GM23338 (cell line): ENCODE measurements around the gene PACSIN1. TPM values are rescaled to one million over a fixed set of nuclear protein-coding genes. Genes with fewer than 3 reads are reported as not detected.

Source experiments
- ATAC-seq: fragments of 200-7000 bp; cut with Tn5 transposase; 3 replicates; pipeline ENCODE4 v1.9.1; 2020
- DNase-seq: peaks from one replicate; pipeline ENCODE4 v3.0.0-alpha.2; 2015; ENCODE audit warnings: low spot score
- H2AFZ ChIP-seq: fragments of 200-600 bp; sonication (generic); 2 replicates; pipeline ENCODE4 v1.8.0; 2016; ENCODE audit warnings: antibody characterized with exemption, mild to moderate bottlenecking, moderate library complexity
- H3F3A ChIP-seq: fragments of 200-600 bp; sonication (generic); replicated peaks from 2 replicates; pipeline ENCODE4 v1.8.0; 2017; ENCODE audit warnings: antibody characterized with exemption, mixed run types, low read depth
- H3K27ac ChIP-seq: fragments of 200-600 bp; sonication (generic); 2 replicates; pipeline ENCODE4 v1.6.1; 2016; ENCODE audit warnings: low read depth
- H3K27me3 ChIP-seq: fragments of 200-600 bp; sonication (generic); 2 replicates; pipeline ENCODE4 v1.8.0; 2016; ENCODE audit warnings: mild to moderate bottlenecking, mixed run types, moderate library complexity; ENCODE audit not compliant: insufficient read depth
- H3K36me3 ChIP-seq: fragments of 200-600 bp; sonication (generic); 2 replicates; pipeline ENCODE4 v1.8.0; 2016; ENCODE audit warnings: mild to moderate bottlenecking; ENCODE audit not compliant: insufficient read depth
- H3K4me1 ChIP-seq: fragments of 200-600 bp; sonication (generic); 2 replicates; pipeline ENCODE4 v1.8.0; 2016; ENCODE audit warnings: mild to moderate bottlenecking, moderate library complexity; ENCODE audit not compliant: insufficient read depth
- H3K4me2 ChIP-seq: fragments of 200-600 bp; sonication (generic); 2 replicates; pipeline ENCODE4 v1.7.1; 2017; ENCODE audit warnings: mixed run types
- H3K4me3 ChIP-seq: fragments of 200-600 bp; sonication (generic); 2 replicates; pipeline ENCODE4 v1.6.1; 2016; ENCODE audit warnings: mixed run types
- H3K79me2 ChIP-seq: fragments of 200-600 bp; sonication (generic); replicated peaks from 2 replicates; pipeline ENCODE4 v1.8.0; 2017; ENCODE audit warnings: mild to moderate bottlenecking; ENCODE audit not compliant: insufficient read depth
- H3K9me2 ChIP-seq: fragments of 200-600 bp; sonication (generic); 2 replicates; pipeline ENCODE4 v1.8.0; 2017; ENCODE audit not compliant: insufficient read depth
- H4K20me1 ChIP-seq: fragments of 200-600 bp; sonication (generic); replicated peaks from 2 replicates; pipeline ENCODE4 v1.8.0; 2017; ENCODE audit warnings: mild to moderate bottlenecking; ENCODE audit not compliant: insufficient read depth
- H3K27ac Mint-ChIP-seq: 2 replicates; pipeline ENCODE4 v1.8.0; 2020; ENCODE audit warnings: inconsistent platforms, mild to moderate bottlenecking, moderate library complexity, mixed read lengths
- H3K27me3 Mint-ChIP-seq: 3 replicates; pipeline ENCODE4 v1.8.0; 2022; ENCODE audit warnings: low read depth, mild to moderate bottlenecking, moderate library complexity, mixed read lengths, inconsistent platforms; ENCODE audit not compliant: insufficient read depth, poor library complexity
- H3K36me3 Mint-ChIP-seq: 3 replicates; pipeline ENCODE4 v1.8.0; 2021; ENCODE audit warnings: low read depth, mild to moderate bottlenecking, inconsistent platforms, moderate library complexity, mixed read lengths
- H3K4me1 Mint-ChIP-seq: 3 replicates; pipeline ENCODE4 v1.8.0; 2020; ENCODE audit warnings: mild to moderate bottlenecking, inconsistent platforms, mixed read lengths
- H3K4me3 Mint-ChIP-seq: 3 replicates; pipeline ENCODE4 v1.8.0; 2021; ENCODE audit warnings: moderate library complexity, mild to moderate bottlenecking, inconsistent platforms, mixed read lengths
- H3K9me3 Mint-ChIP-seq: 3 replicates; pipeline ENCODE4 v1.8.0; 2020; ENCODE audit warnings: moderate library complexity, mild to moderate bottlenecking, inconsistent platforms, mixed read lengths
- CREB1 ChIP-seq: fragments of 250-450 bp; sonication (Bioruptor Pico); IDR thresholded peaks from 2 replicates; pipeline ENCODE4 v1.5.0; 2020; ENCODE audit warnings: low read depth, mild to moderate bottlenecking, moderate library complexity
- ETS1 ChIP-seq: IDR thresholded peaks from 2 replicates; pipeline ENCODE4 v1.6.1; 2016; ENCODE audit warnings: antibody characterized with exemption
- EZH2 ChIP-seq: fragments of 200-600 bp; sonication (generic); IDR thresholded peaks from one replicate; pipeline ENCODE4 v1.8.0; 2017; ENCODE audit warnings: antibody characterized with exemption, mild to moderate bottlenecking, low read depth; ENCODE audit not compliant: unreplicated experiment
- EZH2phosphoT487 ChIP-seq: fragments of 200-600 bp; sonication (generic); IDR thresholded peaks from one replicate; pipeline ENCODE4 v1.8.1; 2018; ENCODE audit warnings: antibody characterized with exemption; ENCODE audit not compliant: unreplicated experiment
- POLR2AphosphoS5 ChIP-seq: IDR thresholded peaks from 2 replicates; pipeline ENCODE4 v1.6.1; 2016; ENCODE audit warnings: antibody characterized with exemption, low read depth
- STAT1 ChIP-seq: IDR thresholded peaks from one replicate; pipeline ENCODE4 v1.6.1; 2016; ENCODE audit warnings: antibody characterized with exemption; ENCODE audit not compliant: unreplicated experiment
- ZNF331 ChIP-seq: fragments of 250-450 bp; sonication (Bioruptor Pico); IDR thresholded peaks from 2 replicates; pipeline ENCODE4 v1.5.0; 2020; ENCODE audit warnings: low read depth, mild to moderate bottlenecking, moderate library complexity
- polyA plus RNA-seq: library from polyadenylated mRNA; unstranded; fragments of >200 nt; fragmentation: Nextera tagmentation; extraction: Ambion mirVana; gene quantifications from 2 replicates; pipeline ENCODE4 v1.2.1, GENCODE V29; 2016
- total RNA-seq: library from RNA; depleted of rRNA; stranded (reverse); fragments of >200 nt; shearing (Covaris generic); gene quantifications from 2 replicates; pipeline ENCODE4 v1.2.3, GENCODE V29; 2014
- TF ChIP-seq, protein P1 (sequence below), 2 experiments: fragments of 200-600 bp in 1 of 2; sonication (generic) in 1 of 2; conservative IDR thresholded peaks; 2 replicates each; pipeline versions ENCODE4 v1.5.1 to v1.6.1; 2016 to 2017; ENCODE audit warnings: antibody characterized with exemption in 2 of 2, low read depth in 2 of 2, mild to moderate bottlenecking in 2 of 2, moderate library complexity in 1 of 2
- TF ChIP-seq, protein P2 (sequence below): IDR thresholded peaks from one replicate; pipeline ENCODE4 v1.6.1; 2018; ENCODE audit warnings: antibody characterized with exemption; ENCODE audit not compliant: unreplicated experiment

PACSIN1 gene
- total and polyA plus RNA-seq, 2 experiments from 2014 or later, result 5.2 to 8.7 TPM

- Mint-ChIP-seq H3K4me1 (peaks cover 22% of the 10 kb centered on the region), H3K9me3 (no peaks in the 10 kb centered on the region), H3K36me3 (no peaks in the 10 kb centered on the region; the same call in 2 of the 3 replicates), H3K4me3 (no peak overlapping the region), H3K27ac (no peak overlapping the region), H3K27me3 (peaks cover 14% of the 10 kb centered on the region)
- no peaks in the 10 kb centered on the region for H3K36me3 ChIP-seq
- no peaks in the 10 kb centered on the region; the same call in 1 of the 2 replicates for H3F3A ChIP-seq
- no peak overlapping the region for H3K27ac ChIP-seq
- H2AFZ ChIP-seq, result no peak overlapping the region
- no peaks in the 10 kb centered on the region for H4K20me1 ChIP-seq
- no peak overlapping the region for H3K4me2 ChIP-seq
- TF ChIP-seq ZNF331 (CRISPR knock-in tag), result no peak
- TF ChIP-seq, protein P1, sequence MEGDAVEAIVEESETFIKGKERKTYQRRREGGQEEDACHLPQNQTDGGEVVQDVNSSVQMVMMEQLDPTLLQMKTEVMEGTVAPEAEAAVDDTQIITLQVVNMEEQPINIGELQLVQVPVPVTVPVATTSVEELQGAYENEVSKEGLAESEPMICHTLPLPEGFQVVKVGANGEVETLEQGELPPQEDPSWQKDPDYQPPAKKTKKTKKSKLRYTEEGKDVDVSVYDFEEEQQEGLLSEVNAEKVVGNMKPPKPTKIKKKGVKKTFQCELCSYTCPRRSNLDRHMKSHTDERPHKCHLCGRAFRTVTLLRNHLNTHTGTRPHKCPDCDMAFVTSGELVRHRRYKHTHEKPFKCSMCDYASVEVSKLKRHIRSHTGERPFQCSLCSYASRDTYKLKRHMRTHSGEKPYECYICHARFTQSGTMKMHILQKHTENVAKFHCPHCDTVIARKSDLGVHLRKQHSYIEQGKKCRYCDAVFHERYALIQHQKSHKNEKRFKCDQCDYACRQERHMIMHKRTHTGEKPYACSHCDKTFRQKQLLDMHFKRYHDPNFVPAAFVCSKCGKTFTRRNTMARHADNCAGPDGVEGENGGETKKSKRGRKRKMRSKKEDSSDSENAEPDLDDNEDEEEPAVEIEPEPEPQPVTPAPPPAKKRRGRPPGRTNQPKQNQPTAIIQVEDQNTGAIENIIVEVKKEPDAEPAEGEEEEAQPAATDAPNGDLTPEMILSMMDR (conservative IDR thresholded peaks at IDR 0.05; ENCODE audit: low read depth in 2 of 2), result peak; percentile 85 to 95
- TF ChIP-seq STAT1, result no peak
- peak; percentile 87 for DNase-seq
- H3K9me2 ChIP-seq, result no peaks in the 10 kb centered on the region
- no peak overlapping the region for H3K4me3 ChIP-seq
- ATAC-seq, result peak; percentile 68
- H3K79me2 ChIP-seq, result no peaks in the 10 kb centered on the region
- H3K4me1 ChIP-seq, result peaks cover 14% of the 10 kb centered on the region; the same call in 1 of the 2 replicates
- peaks cover 4% of the 10 kb centered on the region; the same call in 1 of the 2 replicates for H3K27me3 ChIP-seq
Measured at GRCh38 chr6:34459899-34460593, 5.8 kb upstream of the PACSIN1 start.

- H3K27ac Mint-ChIP-seq, result no peak overlapping the region
- Histone ChIP-seq H3K4me1 (peaks cover 14% of the 10 kb centered on the region; the same call in 1 of the 2 replicates), H2AFZ (no peak overlapping the region), H3K27ac (no peak overlapping the region), H3K9me2 (no peaks in the 10 kb centered on the region), H3F3A (no peaks in the 10 kb centered on the region; the same call in 1 of the 2 replicates), H3K4me3 (no peak overlapping the region), H3K27me3 (peaks cover 7% of the 10 kb centered on the region; the same call in 1 of the 2 replicates), H4K20me1 (no peaks in the 10 kb centered on the region), H3K79me2 (no peaks in the 10 kb centered on the region), H3K4me2 (no peak overlapping the region), H3K36me3 (no peaks in the 10 kb centered on the region)
- TF ChIP-seq, protein P1 (conservative IDR thresholded peaks at IDR 0.05; ENCODE audit: low read depth in 2 of 2), result no peak
- TF ChIP-seq, protein P2, sequence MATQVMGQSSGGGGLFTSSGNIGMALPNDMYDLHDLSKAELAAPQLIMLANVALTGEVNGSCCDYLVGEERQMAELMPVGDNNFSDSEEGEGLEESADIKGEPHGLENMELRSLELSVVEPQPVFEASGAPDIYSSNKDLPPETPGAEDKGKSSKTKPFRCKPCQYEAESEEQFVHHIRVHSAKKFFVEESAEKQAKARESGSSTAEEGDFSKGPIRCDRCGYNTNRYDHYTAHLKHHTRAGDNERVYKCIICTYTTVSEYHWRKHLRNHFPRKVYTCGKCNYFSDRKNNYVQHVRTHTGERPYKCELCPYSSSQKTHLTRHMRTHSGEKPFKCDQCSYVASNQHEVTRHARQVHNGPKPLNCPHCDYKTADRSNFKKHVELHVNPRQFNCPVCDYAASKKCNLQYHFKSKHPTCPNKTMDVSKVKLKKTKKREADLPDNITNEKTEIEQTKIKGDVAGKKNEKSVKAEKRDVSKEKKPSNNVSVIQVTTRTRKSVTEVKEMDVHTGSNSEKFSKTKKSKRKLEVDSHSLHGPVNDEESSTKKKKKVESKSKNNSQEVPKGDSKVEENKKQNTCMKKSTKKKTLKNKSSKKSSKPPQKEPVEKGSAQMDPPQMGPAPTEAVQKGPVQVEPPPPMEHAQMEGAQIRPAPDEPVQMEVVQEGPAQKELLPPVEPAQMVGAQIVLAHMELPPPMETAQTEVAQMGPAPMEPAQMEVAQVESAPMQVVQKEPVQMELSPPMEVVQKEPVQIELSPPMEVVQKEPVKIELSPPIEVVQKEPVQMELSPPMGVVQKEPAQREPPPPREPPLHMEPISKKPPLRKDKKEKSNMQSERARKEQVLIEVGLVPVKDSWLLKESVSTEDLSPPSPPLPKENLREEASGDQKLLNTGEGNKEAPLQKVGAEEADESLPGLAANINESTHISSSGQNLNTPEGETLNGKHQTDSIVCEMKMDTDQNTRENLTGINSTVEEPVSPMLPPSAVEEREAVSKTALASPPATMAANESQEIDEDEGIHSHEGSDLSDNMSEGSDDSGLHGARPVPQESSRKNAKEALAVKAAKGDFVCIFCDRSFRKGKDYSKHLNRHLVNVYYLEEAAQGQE, result no peak
- TF ChIP-seq ETS1 (no peak), STAT1 (no peak), EZH2 (no peak), POLR2AphosphoS5 (no peak), EZH2phosphoT487 (no peak), ZNF331 (CRISPR knock-in tag) (no peak), CREB1 (CRISPR knock-in tag) (no peak)
- H3K9me3 Mint-ChIP-seq, result no peaks in the 10 kb centered on the region
- no peak for DNase-seq
- ATAC-seq, result no peak
- H3K36me3 Mint-ChIP-seq, result no peaks in the 10 kb centered on the region; the same call in 2 of the 3 replicates
- H3K27me3 Mint-ChIP-seq, result peaks cover 19% of the 10 kb centered on the region
- H3K4me3 Mint-ChIP-seq, result no peak overlapping the region
- peaks cover 24% of the 10 kb centered on the region for H3K4me1 Mint-ChIP-seq
Measured at GRCh38 chr6:34460796-34461507, 4.9 kb upstream of the PACSIN1 start.
